Measurements from ENCODE around the gene SPTLC1.
"Not testable (repeated sequence)": the region's sequence is repeated elsewhere in the genome, so short reads cannot be mapped to it uniquely, and the experiment has no call there.

Gene SPTLC1

DNA sequence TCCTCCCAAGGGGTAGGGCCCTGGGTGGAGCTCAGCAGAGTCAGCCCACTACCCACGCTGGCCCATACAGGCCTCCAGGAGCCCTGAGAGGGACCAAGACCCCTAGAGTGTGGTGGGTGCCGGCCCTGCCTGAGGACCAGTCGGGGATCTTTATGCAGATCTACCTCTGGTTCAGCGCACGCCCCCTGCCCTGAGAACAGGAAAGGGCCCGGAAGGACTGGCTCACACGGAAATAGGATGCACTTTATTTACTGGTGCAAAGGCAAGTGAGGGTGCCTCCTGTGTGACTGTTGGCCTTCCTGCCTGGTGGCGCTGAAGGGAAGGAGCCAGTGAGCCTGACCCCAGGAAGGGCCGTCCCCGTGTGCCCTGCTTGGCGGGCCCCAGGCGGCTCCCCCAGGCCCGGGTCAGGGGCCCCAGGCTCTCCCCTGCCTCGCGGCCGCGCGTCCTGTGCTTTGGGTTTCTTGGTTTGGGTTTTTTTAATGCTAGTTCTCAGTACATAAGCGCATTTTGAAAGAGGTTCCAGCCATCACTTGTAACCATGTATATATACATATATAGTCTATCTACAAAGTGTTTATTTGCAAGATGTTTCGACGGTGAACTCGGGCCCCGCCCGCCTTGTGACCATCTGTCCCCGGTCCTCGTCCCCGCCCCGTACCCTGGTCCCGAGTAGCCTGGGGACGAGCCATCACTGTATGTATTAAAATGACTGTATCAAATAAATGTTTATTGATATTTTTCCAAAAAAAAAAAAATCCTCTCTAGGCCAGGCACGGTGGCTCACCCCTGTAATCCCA lies 88.8 kb downstream of the SPTLC1 start:
- no peak for DNase-seq

DNA sequence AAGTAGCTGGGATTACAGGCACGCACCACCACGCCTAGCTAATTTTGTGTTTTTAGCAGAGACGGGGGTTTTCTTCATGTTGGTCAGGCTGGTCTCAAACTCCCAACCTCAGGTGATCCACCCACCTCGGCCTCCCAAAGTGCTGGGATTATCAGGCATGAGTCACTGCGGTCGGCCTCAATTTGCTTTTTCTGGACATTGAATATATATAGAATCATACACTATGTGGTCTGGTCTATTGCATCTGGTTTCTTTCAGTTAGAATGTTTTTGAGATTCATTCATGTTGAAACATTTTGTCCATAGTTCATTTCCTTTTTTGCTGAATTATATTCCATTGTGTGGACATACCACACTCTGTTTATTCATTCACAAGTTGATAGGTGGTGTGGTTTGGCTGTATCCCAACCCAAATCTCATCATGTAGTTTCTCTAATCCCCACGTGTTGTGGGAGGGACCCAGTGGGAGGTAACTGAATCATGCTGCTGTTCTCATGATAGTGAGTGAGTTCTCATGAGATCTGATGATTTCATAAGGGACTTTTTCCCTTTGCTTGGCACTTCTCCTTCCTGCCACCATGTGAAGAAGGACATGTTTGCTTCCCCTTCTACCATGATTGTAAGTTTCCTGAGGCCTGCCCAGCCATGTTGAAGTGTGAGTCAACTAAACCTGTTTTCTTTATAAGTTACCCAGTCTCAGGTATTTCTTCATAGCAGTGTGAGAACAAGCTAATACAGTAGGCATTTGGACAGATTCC lies 93.2 kb downstream of the SPTLC1 start:
- DNase-seq = peak; percentile 68

DNA sequence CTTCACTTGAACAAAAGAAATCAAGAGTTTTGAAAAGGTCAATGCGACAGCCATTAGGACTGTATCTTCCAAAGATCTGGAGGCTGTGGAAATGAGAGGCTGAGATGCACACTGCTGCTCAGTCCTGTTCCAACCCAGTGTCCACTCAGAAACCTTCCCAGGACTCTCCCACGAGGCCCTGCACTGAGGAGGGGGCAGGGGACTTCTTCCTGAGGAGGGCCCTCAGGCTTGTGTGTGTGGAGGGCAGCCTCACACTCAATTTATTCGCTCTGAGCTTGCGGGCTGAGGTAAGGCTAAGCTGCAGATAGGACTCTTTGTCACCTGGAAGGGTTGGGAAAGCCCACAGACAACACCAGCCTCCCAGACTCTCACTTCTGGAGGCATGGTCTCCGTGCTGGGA lies 95.6 kb downstream of the SPTLC1 start:
- DNase-seq = no peak

DNA sequence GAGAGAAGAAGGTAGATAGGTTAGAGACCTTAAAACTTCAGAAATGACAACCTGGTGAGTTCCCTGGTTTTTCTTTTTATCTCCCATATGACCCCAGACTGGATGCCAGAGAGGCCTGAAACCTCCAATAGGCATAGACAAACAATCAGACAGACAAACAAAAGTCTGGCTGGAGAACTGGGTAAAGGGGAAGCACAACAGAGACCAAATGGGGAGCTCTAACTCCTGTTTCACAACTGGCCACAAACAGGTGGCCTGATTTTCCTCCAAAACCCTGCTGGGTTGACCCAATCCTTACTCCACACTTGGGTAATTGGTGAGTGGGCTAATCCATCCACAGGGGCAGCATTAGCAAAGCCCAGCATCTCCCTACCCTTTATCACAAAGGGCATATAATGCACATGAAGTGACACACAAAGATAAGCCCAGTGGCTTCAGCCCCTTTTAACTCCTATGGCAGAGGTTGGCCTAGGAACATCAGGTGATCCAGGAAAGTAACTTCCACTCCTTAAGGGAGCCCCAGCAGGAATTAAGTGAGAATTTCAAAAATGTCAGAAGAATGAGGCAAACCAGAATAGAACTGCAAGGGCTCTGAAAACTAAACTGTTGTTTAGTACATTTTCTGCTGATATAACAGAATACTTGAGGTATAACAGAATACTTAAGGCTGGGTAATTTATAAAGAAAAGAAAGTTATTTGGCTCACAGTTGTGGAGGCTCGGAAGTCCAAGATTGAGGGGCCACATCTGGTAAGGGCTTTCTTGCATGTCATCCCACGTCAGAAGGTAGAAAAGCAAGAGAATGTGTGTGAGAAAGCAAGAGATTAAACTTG lies 104.3 kb downstream of the SPTLC1 start:
- no peak for DNase-seq

DNA sequence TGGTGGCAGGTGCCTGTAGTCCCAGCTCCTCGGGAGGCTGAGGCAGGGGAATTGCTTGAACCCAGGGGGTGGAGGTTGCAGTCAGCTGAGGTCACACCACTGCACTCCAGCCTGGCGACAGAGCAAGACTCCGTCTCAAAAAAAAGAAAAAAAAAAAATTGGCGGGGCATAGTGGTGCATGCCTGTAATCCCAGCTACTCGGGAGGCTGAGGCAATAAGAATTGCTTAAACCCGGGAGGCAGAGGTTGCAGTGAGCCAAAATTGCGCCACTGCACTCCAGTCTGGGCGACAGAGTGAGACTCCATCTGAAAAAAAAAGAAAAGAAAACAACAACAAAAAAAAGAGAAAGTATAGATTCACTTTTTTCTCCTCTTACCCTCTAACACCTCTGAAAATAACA lies 105.0 kb downstream of the SPTLC1 start:
- DNase-seq = not testable (repeated sequence)

DNA sequence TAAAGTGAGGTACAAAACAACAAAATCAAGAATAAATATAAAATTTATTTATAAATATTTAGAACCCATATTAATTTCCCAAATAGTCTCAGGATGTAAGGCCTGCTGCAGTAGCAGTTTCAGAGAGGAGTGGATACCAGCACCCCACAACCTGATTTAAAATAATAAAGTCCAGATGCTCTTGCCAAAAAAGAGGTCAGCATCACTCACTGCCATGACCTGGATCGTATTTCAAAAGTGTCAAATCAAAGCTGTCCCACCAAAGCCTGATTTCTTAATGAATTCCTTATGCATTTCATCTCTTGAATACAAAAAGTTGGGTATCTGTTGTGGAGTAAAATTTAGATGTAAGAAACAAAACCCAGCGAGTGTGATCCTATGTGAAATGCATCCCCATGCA lies 107.2 kb downstream of the SPTLC1 start:
- no peak for DNase-seq

DNA sequence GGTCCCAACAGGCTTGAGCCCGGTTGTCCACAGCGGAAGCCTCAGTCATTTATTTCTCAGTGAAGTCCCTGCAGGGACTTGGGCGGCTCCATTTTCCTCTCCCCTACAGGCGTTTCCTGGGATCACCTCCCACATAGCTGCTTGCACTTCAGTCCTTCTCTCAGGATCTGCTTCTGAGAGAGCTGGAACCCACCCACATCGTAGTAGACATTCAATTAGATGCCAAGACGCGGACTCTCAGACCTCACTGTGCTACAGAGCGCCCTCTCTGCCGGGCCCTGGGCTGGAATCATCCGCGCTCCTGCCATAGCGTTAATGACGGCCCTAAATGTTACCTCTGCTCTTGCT lies 111.2 kb downstream of the SPTLC1 start:
- no peak for DNase-seq

DNA sequence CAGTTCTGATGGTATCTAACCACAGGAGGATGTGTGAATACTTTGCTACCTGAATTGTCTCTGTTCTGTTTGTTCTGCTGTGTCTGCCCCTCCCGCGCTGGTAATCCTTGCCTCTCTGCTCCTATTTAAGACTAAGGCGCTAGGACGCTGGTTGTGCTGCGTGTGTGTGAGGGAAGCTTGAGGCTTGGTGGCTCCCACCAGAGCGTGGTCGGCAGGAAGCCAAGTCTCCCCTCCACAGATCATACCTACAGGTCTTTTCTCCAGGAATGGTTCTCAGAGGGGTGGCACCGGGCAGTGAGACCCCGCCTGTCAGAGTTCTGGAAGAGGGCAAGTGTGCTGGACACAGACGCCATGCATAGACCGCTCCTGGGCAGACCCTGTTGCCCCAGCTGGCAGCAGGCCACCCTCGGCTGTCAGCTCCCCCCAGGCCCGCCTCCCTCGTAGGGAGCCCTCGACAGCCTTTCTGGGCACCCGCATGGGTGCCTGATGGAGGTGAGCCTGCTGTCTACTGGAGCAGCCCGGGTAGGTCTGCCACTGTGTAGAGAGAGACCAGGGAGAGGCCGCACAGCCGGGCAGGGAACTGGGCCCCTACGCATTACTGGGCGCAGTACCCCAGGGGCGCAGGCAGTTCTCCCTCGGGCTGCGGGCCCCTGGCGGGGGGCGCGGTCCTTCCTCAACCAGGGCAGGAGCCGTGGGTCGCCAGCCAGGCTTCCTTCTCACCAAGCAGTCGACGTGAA lies 111.7 kb downstream of the SPTLC1 start:
- no peak for DNase-seq

DNA sequence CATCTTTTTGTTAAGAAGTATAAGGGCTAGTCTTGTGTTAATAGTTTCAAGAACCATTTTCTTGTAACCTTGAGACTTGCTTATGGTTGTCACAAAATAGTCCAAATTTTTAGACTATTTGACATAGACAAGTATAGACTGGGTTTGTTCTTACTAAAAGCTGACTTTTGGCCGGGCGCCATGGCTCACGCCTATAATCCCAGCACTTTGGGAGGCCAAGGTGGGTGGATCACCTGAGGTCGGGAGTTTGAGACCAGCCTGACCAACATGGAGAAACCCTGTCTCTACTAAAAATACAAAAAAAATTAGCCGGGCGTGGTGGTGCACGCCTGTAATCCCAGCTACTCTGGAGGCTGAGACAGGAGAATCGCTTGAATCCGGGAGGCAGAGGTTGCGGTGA lies 113.3 kb downstream of the SPTLC1 start:
- not testable (repeated sequence) for DNase-seq

DNA sequence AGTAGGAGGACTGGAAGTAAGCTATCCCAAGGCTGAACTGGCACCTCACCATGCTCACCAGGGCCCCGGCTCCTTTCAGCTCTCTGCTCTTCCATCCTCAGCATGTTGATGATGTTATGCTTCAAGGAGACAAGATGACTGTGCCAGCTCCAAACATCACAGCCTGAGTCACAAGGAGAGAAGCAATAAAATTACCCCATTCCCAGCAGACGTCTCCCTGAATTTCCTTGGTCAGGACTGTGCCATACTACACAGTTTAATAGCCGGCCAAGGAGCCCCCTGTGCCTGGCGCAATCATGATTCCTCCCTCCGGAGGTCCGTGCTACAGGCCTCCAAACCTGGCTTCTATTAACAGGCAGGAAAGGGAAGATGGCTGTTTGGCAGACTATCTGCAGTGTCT lies 114.0 kb downstream of the SPTLC1 start:
- DNase-seq = no peak

DNA sequence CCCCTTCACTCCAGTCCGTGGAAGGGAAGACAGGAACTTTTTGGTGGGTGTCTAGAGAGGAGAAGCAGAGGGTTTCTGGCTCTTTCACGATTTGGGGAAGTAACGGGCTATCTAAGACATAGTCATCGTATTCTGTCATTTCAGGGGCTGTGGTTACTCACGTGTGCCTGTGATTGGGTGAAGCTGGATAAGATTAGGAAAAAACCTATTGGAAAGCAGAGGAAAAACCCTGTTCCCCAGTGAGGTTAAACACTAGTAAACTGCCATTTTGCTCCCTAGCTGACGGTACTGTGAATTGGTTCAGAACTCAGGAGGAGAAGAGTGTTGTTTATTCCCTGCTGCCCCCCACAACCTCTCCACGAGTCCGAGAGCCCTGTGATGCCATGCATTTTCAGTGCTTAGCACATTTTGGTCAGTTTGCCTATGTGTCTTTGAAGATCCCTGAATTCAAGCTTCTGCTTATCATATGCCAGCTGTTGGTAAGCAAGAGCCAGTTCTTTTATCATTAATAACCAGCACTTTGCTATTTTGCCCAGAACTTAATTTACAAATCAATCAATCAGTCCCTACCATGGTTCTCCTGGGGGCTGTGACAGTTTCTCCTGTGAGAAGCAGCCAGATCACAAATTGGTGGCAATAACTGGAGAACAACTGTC lies 120.1 kb downstream of the SPTLC1 start:
- DNase-seq = peak; percentile 90

DNA sequence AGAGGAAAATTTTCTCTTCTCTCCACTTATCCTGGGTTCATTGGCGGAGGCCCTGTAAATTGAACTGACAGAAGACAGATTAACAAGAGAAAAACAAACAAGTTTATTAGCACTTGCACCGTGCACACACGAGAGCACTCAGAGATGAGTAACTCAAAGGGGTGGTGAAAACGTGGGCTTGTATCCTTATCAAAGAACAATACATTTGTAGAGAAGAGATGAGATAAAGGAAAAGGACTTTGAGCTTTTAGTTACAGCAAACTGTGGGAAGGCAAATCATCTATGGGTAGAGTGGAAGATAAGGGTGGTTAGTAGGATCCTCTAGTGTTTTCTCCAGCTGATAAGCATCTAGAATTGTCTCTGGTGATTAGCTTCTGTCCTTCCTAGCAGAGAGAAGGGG lies 120.8 kb downstream of the SPTLC1 start:
- DNase-seq = peak; percentile 59

DNA sequence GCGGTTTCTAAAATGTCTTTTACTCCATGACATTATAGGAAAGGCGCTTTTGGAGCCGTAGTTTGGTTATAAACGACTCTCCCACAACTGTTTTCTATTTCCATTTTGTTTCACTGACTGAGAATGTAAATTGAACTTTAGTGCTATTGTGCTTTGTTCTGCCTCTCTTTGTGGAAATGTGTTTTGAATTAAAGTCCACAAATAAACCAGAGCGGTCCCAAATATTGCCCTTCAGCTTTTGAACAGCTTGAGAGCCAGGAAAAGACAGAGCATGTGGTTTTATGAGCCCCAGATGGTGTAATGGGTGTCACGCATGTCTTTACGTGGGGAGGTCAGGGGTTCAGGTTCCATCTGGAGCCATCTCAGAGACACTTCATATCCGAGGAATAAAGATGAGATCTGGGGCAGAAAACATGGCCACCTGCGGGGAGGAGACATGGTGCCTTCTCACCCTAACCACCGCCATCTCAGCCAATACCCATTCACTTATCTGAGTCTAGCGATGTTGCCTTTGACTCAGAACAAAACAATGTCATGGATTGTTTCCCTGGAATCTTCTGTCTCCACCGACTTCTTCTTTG lies 122.7 kb downstream of the SPTLC1 start:
- no peak for DNase-seq

DNA sequence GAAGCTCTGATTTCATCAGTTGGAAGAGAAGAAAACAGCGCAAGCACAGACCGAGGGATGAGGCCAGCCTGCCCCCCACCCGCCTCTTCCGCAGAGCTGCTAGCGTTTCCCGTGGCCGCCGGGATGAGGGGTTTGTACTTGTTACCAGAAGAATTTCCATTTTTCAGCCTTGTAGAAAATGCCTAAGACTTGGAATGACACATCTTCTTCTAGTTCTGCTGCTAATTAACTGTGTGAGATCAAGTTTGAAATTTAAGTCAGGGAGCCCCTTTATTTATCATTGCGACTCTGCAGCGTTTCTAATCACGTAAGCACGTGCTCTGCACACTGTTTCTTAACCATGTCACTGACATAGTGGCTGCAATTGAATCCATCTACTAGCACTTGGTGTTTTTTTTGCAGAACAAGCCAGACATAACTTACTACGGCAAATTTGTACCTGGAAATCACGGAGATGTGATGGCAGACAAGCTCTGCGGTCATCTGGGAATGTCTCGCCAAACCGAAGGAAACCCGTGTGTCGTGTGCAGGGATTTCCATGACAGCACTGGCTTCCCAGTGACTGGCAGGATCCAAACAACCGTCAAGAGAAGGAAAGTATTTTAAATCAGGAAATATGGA lies 123.4 kb downstream of the SPTLC1 start:
- no peak for DNase-seq

DNA sequence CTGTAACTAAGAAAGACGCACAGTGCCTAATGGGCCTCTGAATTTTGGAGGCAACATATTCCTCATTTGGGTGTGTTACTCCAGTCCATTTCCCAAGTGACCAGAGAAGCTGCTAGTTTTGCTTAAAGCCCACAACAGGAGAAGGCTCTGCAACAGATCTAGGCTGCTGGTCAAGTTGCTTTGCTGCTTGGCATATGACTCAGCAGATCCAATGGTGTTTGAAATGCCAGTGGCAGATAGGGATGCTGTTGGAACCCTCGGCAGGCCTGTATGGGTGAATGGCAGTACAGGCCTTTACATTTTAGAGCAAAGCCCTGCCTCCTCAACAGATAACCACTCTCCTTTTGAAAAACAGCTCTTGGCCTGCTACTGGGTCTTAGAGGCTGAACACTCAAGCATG lies 129.0 kb downstream of the SPTLC1 start:
- no peak for DNase-seq

DNA sequence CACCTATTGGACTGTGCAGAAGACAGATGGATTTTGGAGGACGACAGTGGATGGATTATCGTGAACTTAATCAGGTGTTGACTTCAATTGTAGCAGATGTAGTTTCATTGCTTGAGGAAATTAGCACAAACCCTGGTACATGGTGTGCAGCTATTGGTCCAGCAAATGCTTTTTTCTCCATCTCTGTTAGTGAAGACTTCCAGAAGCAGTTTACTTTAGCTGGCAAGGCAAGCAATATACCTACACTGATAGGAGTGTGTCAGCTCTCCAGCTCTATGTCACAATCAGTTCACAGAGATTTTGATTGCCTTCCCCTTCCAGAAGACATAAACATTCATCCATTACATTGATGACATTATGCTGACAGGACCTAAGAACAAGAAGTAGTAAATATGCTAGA lies 129.5 kb downstream of the SPTLC1 start:
- DNase-seq = no peak
